Gastrocnemius medialis (tissue), 4 donors: ENCODE results near the gene ARMS2. TPM values are rescaled to one million over a fixed set of nuclear protein-coding genes. Genes with fewer than 3 reads are reported as not detected.

Experiments
- ATAC-seq, 2 donors: fragments of 150-250 bp; one replicate each; pipeline ENCODE4 v1.9.1; 2016
- DNase-seq, 2 donors: peaks; one replicate each; pipeline ENCODE4 v3.0.0-alpha.2; 2019
- H3K27ac ChIP-seq, 4 donors: fragments of 200-600 bp; sonication (generic); 1 replicate in 1 of 4; 2 replicates in 3 of 4; pipeline ENCODE4 v1.5.1; 2016 to 2018; ENCODE audit warnings: mild to moderate bottlenecking in 2 of 4, moderate library complexity in 1 of 4
- H3K27me3 ChIP-seq, 3 donors: fragments of 200-600 bp; sonication (generic) in 2 of 3; 1 replicate in 1 of 3; 2 replicates in 2 of 3; pipeline versions ENCODE4 v1.5.1 to v1.6.0; 2016 to 2019; ENCODE audit warnings: mild to moderate bottlenecking in 1 of 3, moderate library complexity in 1 of 3
- H3K36me3 ChIP-seq, 2 donors: fragments of 200-600 bp; sonication (generic) in 1 of 2; one replicate each; pipeline ENCODE4 v1.5.1; 2017 to 2018
- H3K4me1 ChIP-seq, 2 donors: fragments of 200-600 bp; sonication (generic) in 1 of 2; one replicate each; pipeline ENCODE4 v1.5.1; 2016 to 2017; ENCODE audit warnings: mild to moderate bottlenecking in 2 of 2
- H3K4me3 ChIP-seq, 4 donors: fragments of 200-600 bp; sonication (generic) in 3 of 4; 1 replicate in 1 of 4; 2 replicates in 3 of 4; pipeline ENCODE4 v1.5.1; 2016 to 2019; ENCODE audit warnings: mild to moderate bottlenecking in 2 of 4
- H3K9me3 ChIP-seq, 3 donors: fragments of 200-600 bp; sonication (generic) in 2 of 3; 1 replicate in 1 of 3; 2 replicates in 2 of 3; pipeline ENCODE4 v1.5.1; 2016 to 2019
- POLR2A ChIP-seq, 2 donors: fragments of 450-650 bp; IDR thresholded peaks; one replicate each; pipeline ENCODE4 v1.6.1; 2017; ENCODE audit warnings: antibody characterized with exemption in 2 of 2, mild to moderate bottlenecking in 2 of 2, moderate library complexity in 2 of 2
- in situ Hi-C, 4 donors: fragments of 200-750 bp; cut with MboI; loops; one replicate each; pipeline versions ENCODE4 v1.15.0 to v1.8.0; 2017; ENCODE audit warnings: low sequenced_read_pairs in 4 of 4
- intact Hi-C: fragments of 100-400 bp; cut with DNase I; formaldehyde crosslinking; loops from one replicate; pipeline ENCODE4 v1.15.1; 2023; ENCODE audit warnings: low total_unique reads
- microRNA-seq, 2 donors: library from miRNA; unstranded; fragments of <30 nt; microRNA quantifications; one replicate each; pipeline ENCODE4, GENCODE V29; 2016; ENCODE audit warnings: borderline replicate concordance in 2 of 2
- total RNA-seq, 4 donors: library from RNA; depleted of rRNA; stranded (reverse); fragments of >200 nt; gene quantifications; one replicate each; pipeline versions ENCODE4 v1.1.0 to v1.2.3, GENCODE V29; 2016
- TF ChIP-seq, protein P1 (sequence below), 5 experiments: fragments of 450-650 bp in 3 of 5; fragments of 200-600 bp in 2 of 5; sonication (generic) in 2 of 5; IDR thresholded peaks in 4 of 5; conservative IDR thresholded peaks in 1 of 5; 1 replicate in 4 of 5; 2 replicates in 1 of 5; pipeline ENCODE4 v1.5.1; 2016 to 2019; ENCODE audit warnings: antibody characterized with exemption in 5 of 5, mild to moderate bottlenecking in 3 of 5, moderate library complexity in 3 of 5

ARMS2 gene
- total RNA-seq, 4 donors from 2014 or later, result not detected

DNA sequence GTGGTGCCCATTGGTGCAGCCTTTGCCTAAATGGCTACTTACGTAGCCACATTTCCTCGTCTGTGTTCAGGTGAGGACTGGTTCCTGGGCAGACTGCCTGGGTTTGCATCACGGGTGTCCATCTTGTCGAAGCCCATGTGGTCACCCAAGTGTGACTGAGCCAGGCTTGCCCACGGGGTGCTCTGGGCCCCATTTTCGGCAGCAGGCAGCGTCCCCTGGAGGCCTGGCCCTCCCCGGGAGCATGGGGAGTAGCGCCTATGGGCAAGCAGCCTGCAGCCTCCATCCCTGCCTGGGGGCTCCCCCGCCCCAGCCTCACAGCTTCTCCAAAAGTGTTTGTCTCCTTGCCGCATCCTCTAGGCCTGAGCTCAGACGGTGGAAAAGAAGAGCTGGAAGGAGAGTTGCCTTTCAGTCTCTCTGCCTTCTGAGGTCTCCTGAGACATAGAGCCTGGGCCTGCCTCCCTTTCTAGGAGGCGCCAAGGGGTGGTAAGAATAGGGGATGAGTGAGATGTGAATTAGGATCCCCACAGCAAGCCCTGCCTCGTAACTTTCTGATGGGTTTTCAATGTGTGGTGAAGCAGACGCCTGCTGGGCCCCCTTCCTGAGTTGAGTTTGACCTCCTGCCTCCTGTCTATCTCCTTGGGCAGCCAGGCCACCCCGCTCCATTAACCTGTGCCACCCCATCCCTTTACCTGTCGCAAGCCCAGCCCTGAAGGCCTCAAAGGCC lies 49.6 kb downstream of the ARMS2 start:
- DNase-seq (no peak), ATAC-seq (no peak)
- H3K27ac ChIP-seq, result peak overlapping the region in 3 of 4 donors; percentile 18 to 41 (median 18)
- peaks cover 5 to 13% of the 10 kb centered on the region in 2 donors for H3K4me1 ChIP-seq
- H3K27me3 ChIP-seq, result no peaks in the 10 kb centered on the region
- H3K36me3 ChIP-seq, result peaks cover 0 to 5% of the 10 kb centered on the region in 2 donors
- no peaks in the 10 kb centered on the region for H3K9me3 ChIP-seq
- TF ChIP-seq POLR2A (IDR thresholded peaks at IDR 0.05), result no peak
- TF ChIP-seq, protein P1, sequence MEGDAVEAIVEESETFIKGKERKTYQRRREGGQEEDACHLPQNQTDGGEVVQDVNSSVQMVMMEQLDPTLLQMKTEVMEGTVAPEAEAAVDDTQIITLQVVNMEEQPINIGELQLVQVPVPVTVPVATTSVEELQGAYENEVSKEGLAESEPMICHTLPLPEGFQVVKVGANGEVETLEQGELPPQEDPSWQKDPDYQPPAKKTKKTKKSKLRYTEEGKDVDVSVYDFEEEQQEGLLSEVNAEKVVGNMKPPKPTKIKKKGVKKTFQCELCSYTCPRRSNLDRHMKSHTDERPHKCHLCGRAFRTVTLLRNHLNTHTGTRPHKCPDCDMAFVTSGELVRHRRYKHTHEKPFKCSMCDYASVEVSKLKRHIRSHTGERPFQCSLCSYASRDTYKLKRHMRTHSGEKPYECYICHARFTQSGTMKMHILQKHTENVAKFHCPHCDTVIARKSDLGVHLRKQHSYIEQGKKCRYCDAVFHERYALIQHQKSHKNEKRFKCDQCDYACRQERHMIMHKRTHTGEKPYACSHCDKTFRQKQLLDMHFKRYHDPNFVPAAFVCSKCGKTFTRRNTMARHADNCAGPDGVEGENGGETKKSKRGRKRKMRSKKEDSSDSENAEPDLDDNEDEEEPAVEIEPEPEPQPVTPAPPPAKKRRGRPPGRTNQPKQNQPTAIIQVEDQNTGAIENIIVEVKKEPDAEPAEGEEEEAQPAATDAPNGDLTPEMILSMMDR (IDR thresholded peaks at IDR 0.05 in 4 of 5, conservative IDR thresholded peaks at IDR 0.05 in 1 of 5), result no peak
- intact Hi-C loops, result no loop called here
- in situ Hi-C loops, result no loop called here
- H3K4me3 ChIP-seq, result no peak overlapping the region

DNA sequence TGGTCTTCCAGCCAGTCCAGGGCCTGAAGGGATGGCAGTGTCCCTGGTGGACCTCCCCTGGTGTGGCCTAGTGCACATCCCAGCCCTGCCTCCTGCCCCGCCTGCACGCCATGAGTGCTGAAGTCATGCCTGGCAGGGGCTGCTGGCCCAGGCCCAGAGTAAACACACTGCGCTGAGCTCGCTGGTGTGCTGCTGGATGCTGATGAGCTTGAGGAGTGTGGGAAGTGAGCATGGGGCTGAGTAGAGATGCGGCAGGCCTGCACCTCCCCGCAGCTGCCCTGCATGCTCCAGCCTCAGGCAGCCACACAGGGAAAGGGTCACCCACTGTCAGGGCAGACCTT lies 50.1 kb downstream of the ARMS2 start:
- intact Hi-C loops, result no loop called here
- in situ Hi-C loops, result no loop called here
- TF ChIP-seq POLR2A (IDR thresholded peaks at IDR 0.05), result no peak
- TF ChIP-seq, protein P1 (IDR thresholded peaks at IDR 0.05 in 4 of 5, conservative IDR thresholded peaks at IDR 0.05 in 1 of 5), result no peak
- ATAC-seq (peak; percentile 53 to 61), DNase-seq (peak; percentile 45 to 67)
- Histone ChIP-seq H3K36me3 (peaks cover 0 to 6% of the 10 kb centered on the region in 2 donors), H3K4me3 (no peak overlapping the region), H3K27ac (peak overlapping the region in 2 of 4 donors; percentile 18 to 41), H3K9me3 (no peaks in the 10 kb centered on the region), H3K4me1 (peaks cover 0 to 11% of the 10 kb centered on the region in 2 donors), H3K27me3 (no peaks in the 10 kb centered on the region)

DNA sequence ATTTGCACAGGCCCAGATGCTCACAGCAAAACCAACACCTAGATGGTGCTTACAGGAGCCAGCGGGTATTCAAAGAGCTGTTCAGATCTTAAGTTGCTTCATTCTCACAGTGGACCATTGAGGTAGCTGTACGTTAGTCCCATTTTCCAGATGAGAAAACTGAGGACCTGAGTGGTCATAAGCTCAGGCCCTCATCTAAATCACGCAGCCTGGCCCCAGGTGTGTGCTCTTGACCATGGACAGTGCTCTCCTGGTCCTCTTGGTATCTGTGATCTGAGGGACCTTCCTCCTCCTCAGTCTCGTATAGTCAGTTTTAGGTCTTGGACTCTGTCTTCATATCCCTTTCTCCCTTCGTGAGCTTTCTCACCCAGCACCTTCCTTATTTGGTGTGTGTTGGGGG lies 50.6 kb downstream of the ARMS2 start:
- no peak for ATAC-seq
- intact Hi-C loops (no loop called here), in situ Hi-C loops (no loop called here)
- DNase-seq, result no peak
- no peak overlapping the region for H3K27ac ChIP-seq
- no peaks in the 10 kb centered on the region for H3K9me3 ChIP-seq
- H3K36me3 ChIP-seq, result peaks cover 0 to 6% of the 10 kb centered on the region in 2 donors
- no peaks in the 10 kb centered on the region for H3K27me3 ChIP-seq
- H3K4me3 ChIP-seq, result no peak overlapping the region
- H3K4me1 ChIP-seq, result peaks cover 0 to 7% of the 10 kb centered on the region in 2 donors
- no peak for TF ChIP-seq POLR2A (IDR thresholded peaks at IDR 0.05)
- TF ChIP-seq, protein P1 (IDR thresholded peaks at IDR 0.05 in 4 of 5, conservative IDR thresholded peaks at IDR 0.05 in 1 of 5), result no peak

DNA sequence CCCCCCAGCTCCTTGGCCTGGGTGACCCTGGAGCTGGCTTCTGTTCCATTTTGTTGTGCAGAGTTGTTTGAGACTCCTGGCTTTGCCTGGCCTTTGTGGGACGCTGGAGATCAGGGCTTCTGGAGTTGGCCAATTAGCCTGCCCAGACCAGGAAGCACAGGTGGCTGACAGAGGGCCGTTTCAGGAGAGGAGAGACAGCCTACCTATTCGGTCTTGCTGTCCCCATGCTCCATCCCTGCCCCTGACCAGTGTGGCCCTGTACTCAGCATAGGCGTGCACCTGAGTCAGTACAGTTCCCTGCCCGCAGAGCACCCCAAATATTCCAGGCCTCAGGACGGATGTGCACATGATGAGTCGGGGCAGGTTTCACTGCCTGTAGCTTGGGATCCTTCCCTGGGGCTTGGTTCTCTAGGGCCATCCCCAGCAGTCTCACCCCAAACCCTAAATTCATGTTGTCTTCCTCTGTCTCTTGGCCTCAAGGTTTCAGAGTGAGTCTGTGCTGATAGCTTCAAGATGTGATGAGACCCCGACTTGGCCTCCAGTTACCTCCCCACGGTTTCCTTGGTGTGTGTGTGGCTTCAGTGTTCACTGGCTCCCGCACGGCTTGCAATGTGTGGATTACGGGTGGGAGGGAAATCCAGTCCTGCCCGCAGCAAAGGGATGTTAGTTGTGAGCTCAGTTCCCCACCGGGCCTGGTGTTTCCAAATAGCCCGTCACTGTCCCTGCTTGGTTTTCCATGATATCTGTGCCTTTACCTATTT lies 51.6 kb downstream of the ARMS2 start:
- H3K4me3 ChIP-seq, result no peak overlapping the region
- H3K27ac ChIP-seq, result no peak overlapping the region
- in situ Hi-C loops (no loop called here), intact Hi-C loops (no loop called here)
- peaks cover 0 to 5% of the 10 kb centered on the region in 2 donors for H3K4me1 ChIP-seq
- DNase-seq, result no peak
- TF ChIP-seq, protein P1 (IDR thresholded peaks at IDR 0.05 in 4 of 5, conservative IDR thresholded peaks at IDR 0.05 in 1 of 5), result no peak
- TF ChIP-seq POLR2A (IDR thresholded peaks at IDR 0.05), result no peak
- H3K9me3 ChIP-seq, result no peaks in the 10 kb centered on the region
- peaks cover 0 to 6% of the 10 kb centered on the region in 2 donors for H3K36me3 ChIP-seq
- no peak for ATAC-seq
- H3K27me3 ChIP-seq, result no peaks in the 10 kb centered on the region

Small RNAs within 50 kb of the gene (microRNA-seq; reads per million reads assigned to microRNA genes)
- gene MIR3941, result 0 to 2.4 reads per million in 2 donors

Other genes with a start within 250 kb of the ARMS2 start
- under 1 TPM in 2 of 4 donors, not detected in 2; 0.46 to 0.55 TPM for gene BTBD16, start 183.4 kb upstream of the ARMS2 start, total RNA-seq
- 10 to 100 TPM; 33.7 to 54.0 (median 37.8) TPM for gene PLEKHA1, start 79.9 kb upstream of the ARMS2 start, total RNA-seq
- 10 to 100 TPM; 14.2 to 23.2 (median 17.2) TPM for gene HTRA1, start 6.9 kb downstream of the ARMS2 start, total RNA-seq
- under 1 TPM in 1 of 4 donors, not detected in 3; 0.32 TPM for gene DMBT1, start 106.1 kb downstream of the ARMS2 start, total RNA-seq
- not detected for gene C10orf120, start 245.2 kb downstream of the ARMS2 start, total RNA-seq